Lung microvascular endothelial cell (primary cell): ENCODE data around the gene SH3GL1. TPM values are rescaled to one million over a fixed set of nuclear protein-coding genes. Genes with fewer than 3 reads are reported as not detected.

Experiments used
- DNase-seq, 2 donors: peaks; one replicate each; pipeline versions ENCODE4 v3.0.0 to v3.0.0-alpha.2; 2010; ENCODE audit warnings: low read depth in 2 of 2
- total RNA-seq: library from RNA; depleted of rRNA; stranded (reverse); fragments of >200 nt; gene quantifications from 2 replicates; pipeline ENCODE4 v1.2.1, GENCODE V29; 2014

Gene SH3GL1
- total RNA-seq, 1 donor from 2014 or later = 41.9 TPM

GRCh38 chr19:4376028-4376670 lies 24.2 kb downstream of the SH3GL1 start:
- no peak for DNase-seq

GRCh38 chr19:4375164-4376027 lies 25.0 kb downstream of the SH3GL1 start:
- DNase-seq = peak; percentile 68

GRCh38 chr19:4374498-4375163 lies 25.7 kb downstream of the SH3GL1 start:
- peak; percentile 60 to 86 for DNase-seq

GRCh38 chr19:4373601-4374497 lies 26.5 kb downstream of the SH3GL1 start:
- peak in 1 of 2 donors; percentile 73 for DNase-seq

GRCh38 chr19:4373013-4373367 lies 27.4 kb downstream of the SH3GL1 start:
- no peak for DNase-seq

- no peak for DNase-seq
Measured at GRCh38 chr19:4372165-4373012, 28.0 kb downstream of the SH3GL1 start.

- DNase-seq = no peak
Measured at GRCh38 chr19:4371247-4372164, 28.8 kb downstream of the SH3GL1 start.

- DNase-seq = no peak
Measured at GRCh38 chr19:4370418-4371041, 29.8 kb downstream of the SH3GL1 start.

- peak; percentile 70 to 85 for DNase-seq
Measured at GRCh38 chr19:4369888-4370260, 30.5 kb downstream of the SH3GL1 start.

- peak; percentile 47 to 73 for DNase-seq
Measured at GRCh38 chr19:4369109-4369887, 31.0 kb downstream of the SH3GL1 start.

- peak; percentile 29 to 69 for DNase-seq
Measured at GRCh38 chr19:4368128-4368820, 32.1 kb downstream of the SH3GL1 start.

GRCh38 chr19:4367781-4368127 lies 32.6 kb downstream of the SH3GL1 start:
- no peak for DNase-seq

- no peak for DNase-seq
Measured at GRCh38 chr19:4367336-4367723, 33.0 kb downstream of the SH3GL1 start.

- DNase-seq = no peak
Measured at GRCh38 chr19:4366666-4367335, 33.5 kb downstream of the SH3GL1 start.

GRCh38 chr19:4365791-4366665 lies 34.3 kb downstream of the SH3GL1 start:
- DNase-seq = no peak

- no peak for DNase-seq
Measured at GRCh38 chr19:4365341-4365740, 35.0 kb downstream of the SH3GL1 start.
